CD14-positive monocyte (primary cell): ENCODE measurements around the gene TFEB. TPM values are rescaled to one million over a fixed set of nuclear protein-coding genes. Genes with fewer than 3 reads are reported as not detected.

Experiments
- DNase-seq, 3 donors: peaks; one replicate each; pipeline ENCODE4 v3.0.0-alpha.2; 2011 to 2022
- H2AFZ ChIP-seq: 2 replicates; pipeline ENCODE4 v1.6.0; 2012; ENCODE audit warnings: mild to moderate bottlenecking, low read depth, low read length, inconsistent platforms; ENCODE audit not compliant: insufficient read depth, poor library complexity, severe bottlenecking
- H3K27ac ChIP-seq, 2 donors: 1 replicate in 1 of 2; 2 replicates in 1 of 2; pipeline ENCODE4 v1.5.1; 2012 to 2013; ENCODE audit warnings: low read length in 2 of 2, control low read depth in 1 of 2, inconsistent platforms in 1 of 2, low read depth in 1 of 2, mild to moderate bottlenecking in 1 of 2
- H3K27me3 ChIP-seq, 2 donors: one replicate each; pipeline versions ENCODE4 v1.6.0 to v1.6.1; 2011 to 2013; ENCODE audit warnings: low read length in 2 of 2; ENCODE audit not compliant: control insufficient read depth in 2 of 2, insufficient read depth in 2 of 2
- H3K36me3 ChIP-seq, 2 donors: replicated peaks in 1 of 2; 1 replicate in 1 of 2; 2 replicates in 1 of 2; pipeline versions ENCODE4 v1.5.1 to v1.6.1; 2012 to 2013; ENCODE audit warnings: low read length in 2 of 2, control low read depth in 1 of 2, inconsistent platforms in 1 of 2, mild to moderate bottlenecking in 1 of 2; ENCODE audit not compliant: insufficient read depth in 2 of 2, control insufficient read depth in 1 of 2
- H3K4me1 ChIP-seq, 2 donors: 1 replicate in 1 of 2; 2 replicates in 1 of 2; pipeline versions ENCODE4 v1.5.1 to v1.6.1; 2012 to 2013; ENCODE audit warnings: low read length in 2 of 2, control low read depth in 1 of 2, inconsistent platforms in 1 of 2, mild to moderate bottlenecking in 1 of 2, moderate library complexity in 1 of 2; ENCODE audit not compliant: insufficient read depth in 2 of 2, control insufficient read depth in 1 of 2
- H3K4me2 ChIP-seq: replicated peaks from 2 replicates; pipeline ENCODE3; 2012; ENCODE audit warnings: low read length, moderate library complexity, mild to moderate bottlenecking; ENCODE audit not compliant: poor library complexity, severe bottlenecking; ENCODE audit errors: extremely low read depth
- H3K4me3 ChIP-seq, 3 experiments: fragments of 200-600 bp in 1 of 3; sonication (generic) in 1 of 3; replicated peaks in 1 of 3; 1 replicate in 2 of 3; 2 replicates in 1 of 3; pipeline ENCODE4 v1.5.1; 2011 to 2013; ENCODE audit warnings: low read length in 3 of 3, mild to moderate bottlenecking in 3 of 3, control low read depth in 2 of 3, low read depth in 2 of 3, inconsistent platforms in 1 of 3, moderate library complexity in 1 of 3
- H3K79me2 ChIP-seq: 2 replicates; pipeline ENCODE4 v1.6.0; 2012; ENCODE audit warnings: mild to moderate bottlenecking, control low read depth, inconsistent platforms, low read length, moderate library complexity; ENCODE audit not compliant: insufficient read depth
- H3K9ac ChIP-seq: 2 replicates; pipeline ENCODE4 v1.6.0; 2017; ENCODE audit warnings: low read length, mild to moderate bottlenecking; ENCODE audit not compliant: insufficient read depth, poor library complexity, severe bottlenecking
- H3K9me3 ChIP-seq, 2 donors: replicated peaks in 1 of 2; 1 replicate in 1 of 2; 2 replicates in 1 of 2; pipeline versions ENCODE4 v1.5.1 to v1.6.1; 2012 to 2013; ENCODE audit warnings: low read length in 2 of 2, control low read depth in 1 of 2; ENCODE audit not compliant: control insufficient read depth in 1 of 2, insufficient read depth in 1 of 2
- H4K20me1 ChIP-seq: 2 replicates; pipeline ENCODE4 v1.6.0; 2012; ENCODE audit warnings: mild to moderate bottlenecking, low read length, control low read depth, moderate library complexity; ENCODE audit not compliant: insufficient read depth
- H3K27ac Mint-ChIP-seq, 7 donors: one replicate each; pipeline ENCODE4 v1.8.0; 2020; ENCODE audit warnings: mild to moderate bottlenecking in 7 of 7, mixed read lengths in 7 of 7, moderate library complexity in 6 of 7, inconsistent platforms in 2 of 7
- H3K27me3 Mint-ChIP-seq, 3 donors: one replicate each; pipeline ENCODE4 v1.8.0; 2021 to 2022; ENCODE audit warnings: low read depth in 3 of 3, mild to moderate bottlenecking in 3 of 3, mixed read lengths in 3 of 3, moderate library complexity in 3 of 3, inconsistent platforms in 1 of 3
- H3K36me3 Mint-ChIP-seq, 2 donors: one replicate each; pipeline ENCODE4 v1.8.0; 2020; ENCODE audit warnings: mixed read lengths in 2 of 2, inconsistent platforms in 1 of 2, mild to moderate bottlenecking in 1 of 2
- H3K4me1 Mint-ChIP-seq: one replicate; pipeline ENCODE4 v1.8.0; 2020; ENCODE audit warnings: mild to moderate bottlenecking, mixed read lengths
- H3K4me3 Mint-ChIP-seq, 2 donors: one replicate each; pipeline ENCODE4 v1.8.0; 2020; ENCODE audit warnings: mild to moderate bottlenecking in 2 of 2, mixed read lengths in 2 of 2, moderate library complexity in 1 of 2
- H3K9me3 Mint-ChIP-seq, 7 donors: one replicate each; pipeline ENCODE4 v1.8.0; 2020 to 2022; ENCODE audit warnings: mixed read lengths in 7 of 7, mild to moderate bottlenecking in 6 of 7, moderate library complexity in 6 of 7, inconsistent platforms in 2 of 7
- CTCF ChIP-seq: fragments of 200-600 bp; IDR thresholded peaks from one replicate; pipeline ENCODE4 v1.8.0; 2022; ENCODE audit warnings: antibody characterized with exemption, mild to moderate bottlenecking
- WGBS: methylation state at CpG from one replicate; pipeline ENCODE4 v1.1.5; 2013; ENCODE audit warnings: missing lambda C conversion rate; ENCODE audit not compliant: insufficient coverage; 5-methylcytosine and 5-hydroxymethylcytosine counted together
- intact Hi-C, 2 donors: fragments of 100-400 bp; cut with micrococcal nuclease; formaldehyde crosslinking; loops; one replicate each; pipeline versions ENCODE4 v1.15.0 to v1.15.1; 2023
- polyA plus RNA-seq, 3 donors: library from polyadenylated mRNA; depleted of rRNA in 1 of 3; unstranded in 2 of 3; stranded (reverse) in 1 of 3; fragments of 300-500 nt in 2 of 3; fragments of >200 nt in 1 of 3; fragmentation: Illumina TruSeq in 2 of 3; gene quantifications; 1 replicate in 2 of 3; 2 replicates in 1 of 3; pipeline ENCODE4 v1.2.3, GENCODE V29; 2012 to 2021

TFEB gene
- polyA plus RNA-seq, 3 donors: 42.6 to 60.0 (median 55.0) TPM

- Histone ChIP-seq H3K4me2 (peak overlapping the region; percentile 42), H4K20me1 (no peaks in the 10 kb centered on the region), H2AFZ (no peak overlapping the region), H3K36me3 (no peaks in the 10 kb centered on the region), H3K9ac (no peak overlapping the region), H3K79me2 (no peaks in the 10 kb centered on the region), H3K4me3 (peak overlapping the region in 1 of 3 experiments; percentile 34), H3K4me1 (peaks cover 5 to 17% of the 10 kb centered on the region in 2 donors), H3K9me3 (peaks cover 0 to 8% of the 10 kb centered on the region in 2 donors), H3K27ac (no peak overlapping the region), H3K27me3 (peaks cover 11 to 52% of the 10 kb centered on the region in 2 donors)
- peak overlapping the region; percentile 63 to 88 for H3K4me3 Mint-ChIP-seq
- no peak for TF ChIP-seq CTCF
- 12% methylated on average over 50 of the region's 54 CpGs for WGBS
- H3K36me3 Mint-ChIP-seq: peaks cover 0 to 4% of the 10 kb centered on the region in 2 donors
- H3K4me1 Mint-ChIP-seq: peaks cover 29% of the 10 kb centered on the region
- peaks cover 55 to 80% (median 59%) of the 10 kb centered on the region in 3 donors for H3K27me3 Mint-ChIP-seq
- H3K9me3 Mint-ChIP-seq: peaks cover 0 to 20% (median 3%) of the 10 kb centered on the region in 7 donors
- peak overlapping the region in 1 of 7 donors; percentile 57 for H3K27ac Mint-ChIP-seq
- intact Hi-C loops: no loop called here
- DNase-seq: no peak
Observed at GRCh38 chr6:41637194-41638001, 98.0 kb downstream of the TFEB start.

GRCh38 chr6:41636833-41637193 lies 98.6 kb downstream of the TFEB start:
- Histone ChIP-seq H3K4me1 (peaks cover 5 to 17% of the 10 kb centered on the region in 2 donors), H3K4me2 (no peak overlapping the region), H4K20me1 (no peaks in the 10 kb centered on the region), H3K79me2 (no peaks in the 10 kb centered on the region), H2AFZ (no peak overlapping the region), H3K27me3 (peaks cover 11 to 52% of the 10 kb centered on the region in 2 donors), H3K9me3 (peaks cover 0 to 8% of the 10 kb centered on the region in 2 donors), H3K9ac (no peak overlapping the region), H3K36me3 (no peaks in the 10 kb centered on the region), H3K27ac (no peak overlapping the region), H3K4me3 (no peak overlapping the region)
- Mint-ChIP-seq H3K9me3 (peaks cover 0 to 20% (median 3%) of the 10 kb centered on the region in 7 donors), H3K4me3 (peak overlapping the region in 1 of 2 donors; percentile 77), H3K27ac (no peak overlapping the region), H3K27me3 (peaks cover 53 to 77% (median 55%) of the 10 kb centered on the region in 3 donors), H3K36me3 (peaks cover 0 to 4% of the 10 kb centered on the region in 2 donors), H3K4me1 (peaks cover 29% of the 10 kb centered on the region)
- no peak for DNase-seq
- WGBS: 80% methylated on average over 25 of the region's 31 CpGs
- intact Hi-C loops: no loop called here
- no peak for TF ChIP-seq CTCF
